Measurements from ENCODE around the gene LMLN.
"Not testable (repeated sequence)": the region's sequence is repeated elsewhere in the genome, so short reads cannot be mapped to it uniquely, and the experiment has no call there.

Gene LMLN

DNA sequence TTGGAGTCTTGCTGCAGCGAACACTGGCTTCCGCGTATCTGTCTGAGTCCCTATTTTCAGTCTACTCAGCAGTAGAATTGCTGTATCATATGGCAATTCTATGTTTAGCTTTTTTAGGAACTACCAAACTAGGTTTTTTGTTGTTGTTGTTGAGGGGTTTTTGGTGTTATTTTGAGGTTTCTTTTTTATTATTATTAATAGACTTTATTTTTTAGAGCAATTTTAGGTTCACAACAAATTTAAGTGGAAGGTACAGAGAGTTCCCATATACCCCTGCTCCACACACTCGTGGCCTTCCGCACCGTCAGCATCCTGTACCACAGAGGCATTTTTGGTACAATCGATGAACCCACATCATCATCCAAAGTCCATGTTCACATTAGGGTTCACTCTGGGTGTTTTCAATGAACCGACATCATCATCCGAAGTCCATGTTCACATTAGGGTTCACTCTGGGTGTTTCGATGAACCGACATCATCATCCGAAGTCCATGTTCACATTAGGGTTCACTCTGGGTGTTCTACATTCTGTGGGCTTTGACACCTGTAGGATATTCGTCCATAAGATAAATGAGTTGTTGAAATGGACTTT lies 67.9 kb downstream of the LMLN start:
- DNase-seq: no peak

DNA sequence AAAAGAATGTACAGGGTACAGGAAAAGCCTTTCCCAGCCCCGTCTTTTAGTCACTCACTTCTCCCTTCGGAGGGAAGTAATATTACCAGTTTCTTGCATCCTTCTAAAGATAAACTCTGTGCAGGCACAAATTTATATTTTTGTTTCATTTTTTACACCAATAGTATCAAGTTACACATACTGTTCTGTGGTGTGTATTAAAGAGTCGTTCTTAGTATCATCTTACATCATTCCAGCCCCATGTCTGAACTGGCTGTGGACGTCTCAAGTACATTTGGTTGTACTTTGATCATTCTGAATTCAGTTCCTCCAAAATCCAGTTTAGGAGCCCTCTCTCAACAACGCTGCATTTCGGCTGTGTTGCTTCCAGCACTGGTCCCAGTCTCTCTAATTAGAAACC lies 68.7 kb downstream of the LMLN start:
- no peak for DNase-seq

DNA sequence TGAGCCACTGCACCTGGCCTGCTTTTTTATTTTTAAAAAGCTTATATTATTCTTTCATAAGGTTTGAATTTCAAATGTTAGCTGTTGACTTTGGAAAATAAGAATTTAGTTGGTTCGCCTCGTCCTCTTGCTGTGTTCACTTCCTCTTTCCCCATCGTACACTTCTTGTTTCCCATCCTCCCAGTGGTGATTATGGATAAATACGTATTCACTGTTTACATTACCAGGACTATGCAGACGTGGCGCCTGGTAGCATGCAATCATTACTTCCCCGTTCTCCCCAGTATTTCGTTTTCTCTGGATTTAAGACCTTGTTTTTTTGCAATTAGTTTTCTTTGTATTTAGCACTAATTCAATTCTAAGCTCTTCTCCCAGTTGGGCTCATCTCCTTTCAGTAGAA lies 70.1 kb downstream of the LMLN start:
- no peak for DNase-seq

DNA sequence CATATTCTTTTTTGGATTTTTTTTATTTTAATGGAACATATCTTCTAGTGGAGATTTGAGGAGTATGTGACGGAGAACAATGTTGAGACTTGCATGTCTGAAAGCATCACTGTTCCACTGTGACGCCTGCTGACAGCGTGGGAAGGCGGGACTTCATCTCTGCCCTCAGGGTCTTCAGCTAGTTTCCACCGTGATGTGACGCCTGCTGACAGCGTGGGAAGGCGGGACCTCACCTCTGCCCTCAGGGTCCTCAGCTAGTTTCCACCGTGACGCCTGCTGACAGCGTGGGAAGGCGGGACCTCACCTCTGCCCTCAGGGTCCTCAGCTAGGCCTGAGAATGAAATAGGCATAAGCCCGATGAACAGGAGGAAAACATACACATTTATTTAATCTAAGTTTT lies 70.7 kb downstream of the LMLN start:
- DNase-seq: no peak

DNA sequence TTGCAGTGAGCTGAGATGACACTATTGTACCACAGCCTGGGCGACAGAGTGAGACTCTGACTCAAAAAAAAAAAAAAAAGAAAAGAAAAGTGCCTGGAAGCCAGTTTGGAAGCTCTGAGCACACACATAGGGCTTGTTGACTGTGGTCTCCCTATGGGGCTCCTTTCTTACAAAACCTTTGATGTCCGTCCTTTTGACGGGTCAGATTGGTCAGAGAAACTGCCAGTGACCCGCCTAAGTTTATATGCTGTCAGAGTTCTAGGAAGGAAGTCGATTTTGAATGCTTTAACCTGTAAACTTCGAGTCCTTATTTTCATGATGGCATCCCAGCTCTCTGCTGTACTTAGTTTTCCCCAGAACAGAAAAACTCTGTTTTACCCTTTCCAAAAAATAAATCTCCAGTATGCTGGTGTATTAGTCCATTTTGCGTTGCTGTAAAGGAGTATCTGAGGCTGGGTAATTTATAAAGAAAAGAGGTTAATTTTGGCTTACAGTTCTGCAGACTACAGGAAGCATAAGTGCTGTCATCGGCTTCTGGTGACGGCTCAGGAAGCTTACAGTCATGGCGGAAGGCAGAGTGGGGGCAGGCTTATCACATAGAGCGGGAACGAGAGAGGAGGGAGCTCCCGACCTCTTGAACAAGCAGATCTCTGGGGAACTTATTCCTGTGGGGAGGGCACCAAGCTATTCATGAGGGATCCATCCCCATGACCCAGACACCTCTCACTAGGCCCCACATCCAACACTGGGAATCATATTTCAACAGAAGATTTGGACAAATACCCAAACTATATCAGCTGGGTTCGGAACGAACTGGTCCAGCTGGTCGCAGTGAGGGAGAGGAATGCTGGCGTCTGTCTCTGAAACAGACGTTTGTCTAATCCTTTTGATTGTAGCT lies 72.3 kb downstream of the LMLN start:
- DNase-seq: no peak

DNA sequence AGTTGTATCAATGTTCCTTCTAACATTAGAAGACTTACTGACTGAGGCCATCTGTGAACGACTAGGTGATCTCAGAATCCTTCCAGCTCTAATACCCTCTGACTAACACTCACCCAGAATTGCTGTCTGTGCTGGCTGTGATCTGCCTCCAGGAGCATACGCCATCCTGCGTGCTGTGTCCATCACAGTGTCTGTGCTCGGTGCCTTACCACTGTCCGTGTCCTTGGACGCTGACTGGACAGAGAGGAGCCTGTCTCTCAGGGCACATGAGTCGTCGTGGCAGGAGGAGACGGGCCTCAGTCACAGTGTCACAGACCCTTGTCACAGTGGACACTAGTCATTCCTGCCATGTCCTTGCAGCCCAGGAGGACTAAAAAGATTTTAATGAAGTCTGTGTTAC lies 83.1 kb downstream of the LMLN start:
- no peak for DNase-seq

DNA sequence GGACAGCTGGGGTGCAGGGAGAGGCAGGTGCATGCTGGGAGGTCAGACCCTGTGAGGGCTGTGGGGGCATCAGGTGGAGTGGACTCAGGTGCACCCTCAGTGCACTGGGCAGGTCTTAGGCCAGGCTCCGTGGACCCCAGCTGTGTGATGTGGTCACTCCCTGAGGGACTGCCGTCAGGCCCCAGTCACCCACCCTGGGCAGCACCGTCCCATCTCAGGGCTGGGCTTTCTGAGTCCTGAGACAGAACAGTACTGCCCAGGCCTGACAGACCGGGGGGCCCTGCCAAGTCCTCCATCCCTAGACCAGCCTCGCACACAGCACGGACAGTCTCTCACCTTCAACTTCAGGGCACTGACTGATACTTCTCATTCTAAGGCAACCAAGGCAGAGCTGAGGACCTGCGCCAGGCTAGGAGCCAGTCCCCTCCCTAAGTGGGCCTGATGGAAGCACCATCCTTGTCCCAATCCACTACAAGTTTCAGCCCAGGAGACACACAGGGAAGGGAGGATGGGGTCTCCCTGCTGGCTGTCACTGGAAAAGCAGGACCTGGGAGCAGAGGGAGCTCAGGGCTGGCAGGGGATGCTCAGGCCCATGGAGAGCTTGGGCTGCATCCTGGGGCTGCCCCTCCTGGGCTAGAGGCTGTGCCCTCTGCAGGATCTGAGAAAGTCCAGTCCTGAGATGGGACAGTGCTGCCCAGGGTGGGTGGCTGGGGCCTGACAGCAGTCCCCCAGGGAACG lies 86.3 kb downstream of the LMLN start:
- no peak for DNase-seq

DNA sequence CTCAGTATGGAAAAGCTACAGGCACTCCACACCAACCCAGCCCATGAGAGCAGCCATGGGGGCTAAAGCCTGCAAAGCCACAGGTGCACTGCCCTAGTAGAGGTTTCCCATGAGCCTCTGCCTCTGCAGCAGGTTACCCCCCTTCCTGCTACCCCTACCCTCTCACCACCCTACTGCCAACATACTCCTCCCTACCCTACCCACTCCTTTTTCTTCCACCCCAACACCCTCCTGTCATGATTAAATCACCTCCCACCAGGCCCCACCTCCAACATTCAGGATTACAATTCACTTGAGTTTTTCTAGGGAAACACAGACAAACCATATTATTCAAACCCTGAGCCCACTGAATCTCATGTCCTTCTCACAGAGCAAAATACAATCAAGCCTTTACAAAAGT lies 88.4 kb downstream of the LMLN start:
- no peak for DNase-seq

DNA sequence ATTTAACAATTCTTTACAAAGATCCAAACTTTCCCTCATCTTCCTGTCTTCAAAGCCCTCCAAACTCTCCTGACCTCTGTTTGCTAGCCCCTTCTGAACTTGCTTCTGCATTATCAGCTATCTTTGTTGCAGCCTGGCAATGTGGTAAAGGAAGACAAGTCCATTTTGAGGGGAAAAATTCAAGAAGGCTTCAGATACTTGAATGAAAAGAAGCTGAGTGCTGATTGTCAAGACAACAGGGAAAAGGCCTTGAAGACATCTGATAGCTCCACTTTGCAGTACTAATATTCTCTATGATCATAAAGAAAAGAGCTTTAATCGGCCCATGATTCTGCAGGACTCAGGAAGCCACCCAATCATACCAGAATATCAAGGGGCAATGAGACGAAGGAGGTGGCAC lies 91.8 kb downstream of the LMLN start:
- DNase-seq: no peak

DNA sequence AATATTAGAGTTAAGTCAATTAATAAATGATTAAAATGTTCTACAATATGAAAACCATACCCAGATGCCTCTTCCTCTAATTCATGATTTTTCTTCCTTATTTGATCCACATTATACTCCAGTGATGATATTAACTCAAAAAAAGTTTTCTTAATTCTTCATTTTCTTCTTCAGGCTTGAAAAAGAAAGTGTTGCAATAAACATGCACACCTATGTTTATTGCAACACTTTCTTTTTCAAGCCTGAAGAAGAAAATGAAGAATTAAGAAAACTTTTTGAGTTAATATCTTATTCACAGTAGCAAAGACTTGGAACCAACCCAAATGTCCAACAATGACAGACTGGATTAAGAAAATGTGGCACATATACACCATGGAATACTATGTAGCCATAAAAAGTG lies 93.4 kb downstream of the LMLN start:
- DNase-seq: not testable (repeated sequence)

DNA sequence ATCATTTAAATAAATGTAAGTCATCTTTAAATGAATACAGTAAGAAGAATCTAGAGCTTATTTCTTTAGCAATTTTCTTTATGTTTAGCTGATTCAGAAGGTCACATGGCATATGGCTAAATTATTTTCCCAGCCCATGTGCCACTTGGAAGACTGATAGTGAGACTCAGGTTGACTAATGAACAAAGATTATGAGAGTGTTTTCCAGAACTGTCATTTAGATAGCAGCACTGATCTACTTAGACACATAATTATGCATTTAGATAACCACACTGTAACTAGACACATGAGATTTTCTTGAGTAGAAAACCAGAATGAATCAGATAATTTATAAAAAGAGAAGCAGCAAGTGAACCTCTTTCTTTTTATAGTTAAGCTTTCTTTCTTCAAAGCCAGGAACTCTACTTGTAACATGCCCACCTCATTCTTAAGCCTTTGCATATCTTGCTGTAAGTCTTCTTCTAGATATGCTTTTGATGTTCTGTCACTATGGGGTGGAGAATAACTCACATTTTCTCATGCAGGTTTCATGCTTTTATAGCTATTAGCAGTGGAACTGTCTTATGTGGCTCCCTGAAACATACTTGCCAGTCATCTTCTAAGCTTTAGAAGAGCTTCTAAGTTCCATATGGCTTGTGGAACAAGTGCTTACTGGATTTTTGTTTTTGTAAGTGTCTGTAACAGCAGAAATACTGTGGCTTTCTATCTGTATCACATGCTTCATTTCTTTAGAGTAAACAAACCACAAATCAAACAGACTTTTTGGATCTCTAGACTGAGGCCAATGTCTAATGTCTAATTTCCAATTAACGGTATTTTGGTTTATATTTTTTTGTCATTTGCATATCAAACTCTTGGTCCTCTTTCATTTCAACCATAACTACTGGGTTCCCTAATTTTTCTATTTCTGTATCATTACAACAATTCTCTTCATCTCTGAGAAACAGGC lies 101.4 kb downstream of the LMLN start:
- no peak for DNase-seq

DNA sequence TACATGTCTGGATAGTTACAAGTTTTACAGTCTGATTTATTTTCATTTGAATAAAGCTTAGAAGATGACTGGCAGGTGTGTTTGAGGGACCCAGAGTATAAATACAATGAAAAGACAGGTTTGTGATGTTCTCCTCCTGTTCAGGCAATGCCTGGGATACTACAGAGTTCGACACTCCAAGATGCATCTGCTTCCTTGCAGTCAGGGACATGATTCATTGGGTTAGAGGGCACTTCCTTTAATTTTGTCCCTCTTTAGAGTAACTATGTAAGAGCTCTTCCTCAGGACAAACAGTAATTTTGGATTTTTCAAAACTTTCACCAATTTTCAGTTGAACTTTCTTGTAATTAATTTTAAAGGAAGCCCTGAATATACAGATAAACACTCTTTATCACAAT lies 102.0 kb downstream of the LMLN start:
- no peak for DNase-seq

DNA sequence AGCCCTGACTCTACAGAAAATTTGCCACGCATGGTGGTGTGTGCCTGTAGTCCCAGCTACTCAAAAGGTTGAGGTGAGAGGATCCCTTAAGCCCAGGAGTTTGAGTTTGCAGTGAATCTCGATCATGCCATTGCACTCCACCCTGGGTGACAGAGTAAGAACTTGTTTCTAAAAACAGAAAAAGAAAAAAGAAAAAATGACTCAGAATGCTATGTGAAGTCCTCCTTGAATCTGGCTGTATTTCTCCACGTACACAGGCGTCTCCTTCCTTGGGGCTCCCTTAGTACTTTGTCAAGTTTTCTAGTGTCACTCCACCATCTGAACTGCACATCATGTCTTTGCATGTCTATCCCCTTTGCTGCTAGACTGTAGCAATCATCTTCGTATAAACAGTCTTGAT lies 104.4 kb downstream of the LMLN start:
- no peak for DNase-seq

DNA sequence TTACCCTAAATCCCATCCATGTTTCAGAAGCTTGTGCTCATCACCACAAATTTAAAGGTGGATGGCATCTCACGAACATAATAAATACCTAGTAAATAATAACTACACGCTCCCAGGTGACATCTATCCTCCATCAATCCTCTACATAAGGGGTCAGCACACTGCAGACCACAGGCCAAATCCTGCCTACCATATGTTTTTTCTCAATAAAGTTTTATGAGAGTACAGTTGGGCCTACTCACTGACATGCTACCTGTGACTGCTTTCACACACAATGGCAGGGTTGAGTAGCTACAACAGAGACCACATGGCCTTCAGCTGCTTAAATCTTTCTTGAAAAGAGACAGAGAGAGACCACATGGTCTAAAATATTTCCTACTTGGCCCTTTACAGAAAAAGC lies 105.9 kb downstream of the LMLN start:
- no peak for DNase-seq

DNA sequence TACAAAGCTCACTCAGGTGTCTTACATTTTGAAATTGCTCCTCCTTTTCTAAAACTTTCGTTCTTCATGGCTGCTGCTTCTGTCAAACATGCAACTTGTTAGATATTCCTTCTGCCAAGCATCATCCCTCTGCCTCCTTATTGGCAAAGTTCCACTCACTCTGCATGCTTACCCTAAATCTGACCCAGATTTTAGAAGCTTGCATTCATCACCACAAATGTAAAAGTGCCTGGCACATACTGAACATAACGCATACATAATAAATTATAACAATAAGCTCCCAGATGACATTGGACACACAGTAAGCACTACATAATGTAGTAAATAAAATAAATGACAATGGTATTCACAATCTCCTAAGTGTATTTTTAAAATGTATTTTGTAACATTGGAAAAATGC lies 107.4 kb downstream of the LMLN start:
- DNase-seq: no peak

DNA sequence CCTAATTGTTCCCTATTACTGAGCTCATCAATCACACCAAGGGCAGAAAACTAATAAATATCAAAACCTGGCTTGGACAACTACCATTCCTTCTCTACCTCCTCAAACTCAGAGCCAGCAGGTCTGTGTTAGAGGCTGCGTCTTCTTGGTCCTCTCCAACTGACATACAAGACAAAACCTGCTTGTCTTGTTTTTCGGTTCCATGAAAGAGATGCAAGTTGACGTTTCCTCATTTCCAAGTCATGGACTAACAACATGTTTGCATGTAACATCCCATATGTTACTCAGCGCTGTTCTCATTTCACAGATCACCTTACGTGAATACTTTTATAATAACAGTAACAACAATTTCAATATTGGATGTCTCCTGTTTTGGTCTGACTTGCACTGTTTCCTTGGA lies 110.9 kb downstream of the LMLN start:
- no peak for DNase-seq

DNA sequence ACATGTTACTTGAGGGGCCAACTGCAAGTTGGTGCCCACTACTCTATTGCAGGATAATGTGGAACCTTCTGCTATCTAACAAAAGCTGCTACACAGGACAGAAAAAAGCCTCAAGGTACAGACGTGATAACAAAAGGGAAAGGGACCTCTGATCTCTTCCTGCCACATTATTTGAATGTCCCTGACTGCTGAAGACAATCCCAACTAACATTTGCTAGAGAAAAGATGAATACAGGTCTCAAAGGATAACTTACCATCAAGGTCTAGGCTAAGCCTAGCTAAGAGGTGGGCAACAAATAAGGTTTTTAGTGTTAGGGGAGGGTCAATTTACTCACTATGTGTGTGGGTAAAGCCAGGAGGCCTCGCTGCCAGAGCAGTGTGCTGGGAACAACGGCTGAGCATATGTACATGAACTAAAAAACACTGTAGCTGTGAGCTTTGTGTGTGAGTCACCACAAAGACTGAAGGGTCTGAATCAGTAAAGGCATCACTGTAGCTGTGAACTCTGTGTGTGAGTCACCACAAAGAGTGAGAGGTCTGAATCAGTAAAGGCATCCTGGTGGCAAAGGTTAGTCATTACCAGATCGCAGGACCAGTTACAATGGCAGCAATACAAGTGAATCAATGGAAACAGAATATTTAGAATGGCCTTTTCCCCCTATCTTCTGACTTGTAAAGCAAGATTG lies 111.7 kb downstream of the LMLN start:
- no peak for DNase-seq

DNA sequence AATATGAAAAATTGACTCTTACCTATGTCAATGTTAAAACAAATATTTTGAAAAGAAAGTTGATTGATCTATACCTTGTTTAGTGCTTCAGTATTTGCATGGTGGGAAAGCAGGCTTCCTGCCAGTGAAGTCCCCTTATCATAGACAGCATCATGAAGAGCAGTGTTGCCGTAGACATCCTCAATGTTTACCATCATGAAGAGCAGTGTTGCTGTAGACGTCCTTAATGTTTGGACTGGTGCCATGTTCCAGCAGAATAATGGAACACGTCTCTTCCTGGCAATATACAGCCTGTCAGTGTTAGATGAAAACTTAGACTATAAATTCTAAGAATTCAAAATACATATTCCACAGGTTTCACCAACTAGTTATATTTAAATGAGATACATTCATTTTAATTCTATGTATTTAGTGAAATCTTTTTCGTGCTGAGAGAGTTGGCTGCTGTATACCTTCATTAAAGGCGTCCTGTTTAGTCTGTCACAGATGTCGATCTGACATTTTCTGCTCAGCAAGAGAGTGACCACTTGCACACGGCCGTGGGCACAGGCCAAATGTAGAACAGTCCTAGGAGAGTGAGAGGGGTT lies 116.8 kb downstream of the LMLN start:
- DNase-seq: no peak

DNA sequence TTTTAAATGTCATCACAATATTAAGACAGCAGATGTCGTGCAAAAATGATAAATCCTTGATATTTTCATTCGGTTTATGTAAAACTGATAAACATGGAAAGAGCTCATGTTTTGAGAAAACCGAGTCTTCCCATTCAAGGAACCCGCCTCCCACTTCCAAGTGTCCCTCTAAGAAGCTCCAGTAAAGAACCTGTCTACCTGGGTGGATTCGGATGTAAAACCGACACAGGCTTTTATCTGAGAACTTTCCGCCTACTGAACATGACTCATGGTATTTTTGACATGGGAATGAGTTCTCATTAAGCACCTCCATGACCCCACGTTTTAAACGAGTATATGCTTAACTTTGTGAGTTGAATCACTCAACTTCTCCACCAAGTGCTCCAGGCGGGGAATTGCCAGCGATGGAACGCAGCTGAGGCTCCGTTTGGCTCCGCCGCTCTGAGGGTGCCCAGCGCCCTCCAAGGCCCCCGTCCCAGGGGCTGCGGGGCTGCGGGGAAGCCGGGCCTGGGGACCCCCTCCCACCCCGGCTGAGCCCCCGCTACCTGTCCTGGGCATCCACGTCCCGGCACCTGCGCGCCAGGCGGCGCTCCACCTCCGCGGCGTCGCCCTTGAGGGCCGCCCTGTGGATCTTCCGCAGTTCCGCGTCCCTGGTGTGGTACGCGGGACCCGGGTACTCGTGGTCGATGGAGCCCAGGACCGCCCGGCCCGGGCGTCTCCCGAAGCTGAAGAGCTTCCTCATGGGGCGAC lies 119.9 kb downstream of the LMLN start:
- no peak for DNase-seq

DNA sequence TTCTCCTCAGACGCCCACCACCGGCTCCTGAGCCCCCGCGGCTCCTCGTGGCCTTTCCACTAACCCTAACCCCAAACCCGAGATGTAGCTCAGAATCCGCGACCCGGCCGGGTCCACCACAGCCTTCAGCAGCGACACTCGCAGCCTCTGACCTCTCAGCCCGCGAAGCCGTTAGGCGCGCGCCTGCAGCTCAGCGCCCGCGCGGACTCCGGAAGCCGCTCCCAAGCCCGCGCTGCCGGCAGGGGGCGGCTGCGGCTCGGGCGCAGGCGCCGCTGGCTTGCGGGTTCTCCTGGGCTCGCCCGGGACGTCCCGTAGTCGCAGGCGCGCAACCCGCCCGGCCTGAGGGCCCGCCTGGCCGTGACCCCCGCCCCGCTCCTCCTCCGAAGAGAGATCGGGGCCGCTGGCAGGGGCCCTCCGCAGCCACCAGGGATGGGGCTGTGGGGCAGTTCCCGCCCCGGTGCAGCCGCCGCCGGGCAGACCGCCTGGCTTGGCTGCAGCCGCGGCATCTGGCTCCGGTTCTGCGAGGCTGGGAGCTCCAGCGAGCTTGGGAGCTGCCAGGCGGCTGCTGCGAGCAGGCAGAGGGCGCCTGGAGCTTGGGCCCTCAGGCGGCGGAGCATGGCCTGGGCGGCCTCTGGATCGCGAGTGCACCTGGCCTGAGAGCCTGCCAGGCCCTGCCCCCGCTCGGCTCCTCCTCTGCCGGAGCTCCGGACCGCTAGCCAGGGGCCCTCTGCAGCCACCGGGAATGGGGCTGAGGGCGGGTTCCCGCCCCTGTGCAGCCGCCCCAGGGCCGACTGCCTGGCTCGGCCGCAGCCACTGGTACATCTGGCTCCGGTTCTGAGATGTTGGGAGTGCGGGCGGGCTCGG lies 120.7 kb downstream of the LMLN start:
- DNase-seq: no peak
